Ramos (cell line): ENCODE data around the gene KLHL17.

Experiments used
- in situ Hi-C: fragments of 300-500 bp; cut with MboI; formaldehyde crosslinking; loops from one replicate; pipeline ENCODE4 v1.14.3; 2022; ENCODE audit warnings: low sequenced_read_pairs; ENCODE audit not compliant: unreplicated experiment

The KLHL17 gene

DNA sequence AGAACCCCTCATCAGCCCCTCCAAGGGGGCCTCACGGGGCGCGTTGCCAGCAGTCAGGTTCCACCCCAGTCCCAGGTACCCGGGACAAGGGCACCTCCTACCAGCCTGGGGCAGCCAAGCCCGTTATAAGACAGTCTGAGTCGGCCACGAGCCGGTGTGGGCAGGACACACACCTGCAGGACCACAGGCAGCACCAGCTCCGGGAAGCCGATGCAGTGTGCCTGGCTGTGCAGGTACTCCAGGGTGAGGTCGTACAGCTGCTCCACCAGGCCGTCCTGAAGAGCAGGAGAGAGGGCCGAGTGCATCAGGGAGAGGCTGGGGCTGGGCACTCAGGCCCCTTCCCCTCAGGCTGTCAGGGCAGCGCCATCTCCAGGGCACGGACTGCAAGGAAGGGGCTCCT is 12.4 kb upstream of the KLHL17 start:
- in situ Hi-C loops = no loop called here

DNA sequence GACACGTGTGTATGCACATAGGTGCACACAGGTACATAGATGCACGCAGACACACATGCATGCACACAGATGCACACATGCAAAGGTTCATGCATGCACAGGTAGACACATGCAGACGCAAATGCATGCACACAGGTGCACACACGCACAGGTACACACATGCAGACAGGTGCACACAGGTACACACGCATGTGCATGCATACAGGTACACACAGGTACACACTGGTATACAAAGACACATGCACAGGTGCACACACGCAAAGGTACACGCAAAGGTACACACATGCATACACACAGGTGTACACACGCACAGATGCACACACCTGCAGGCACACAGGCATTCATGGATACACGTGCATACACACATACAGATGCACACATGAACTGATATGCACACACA is 10.1 kb upstream of the KLHL17 start:
- in situ Hi-C loops = no loop called here

DNA sequence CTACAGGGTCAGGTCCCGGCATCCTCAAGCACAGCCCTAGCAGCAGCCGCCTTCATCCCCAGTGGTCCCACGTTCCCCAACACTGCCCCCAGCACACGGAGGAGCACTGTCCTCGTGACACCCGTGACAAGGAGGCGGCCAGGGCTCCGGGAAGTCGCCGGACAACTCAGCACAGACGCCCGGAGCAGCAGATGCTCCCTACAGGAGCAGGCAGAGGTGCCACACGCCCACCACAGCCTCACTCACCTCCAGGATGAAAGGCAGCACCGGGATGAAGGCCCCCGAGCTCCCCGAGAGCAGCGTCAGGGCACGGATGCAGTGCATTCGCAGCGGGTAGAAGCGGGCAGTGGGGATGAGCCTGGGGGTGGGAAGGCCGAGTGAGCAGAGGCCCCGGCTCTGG is 9.5 kb upstream of the KLHL17 start:
- in situ Hi-C loops = no loop called here

DNA sequence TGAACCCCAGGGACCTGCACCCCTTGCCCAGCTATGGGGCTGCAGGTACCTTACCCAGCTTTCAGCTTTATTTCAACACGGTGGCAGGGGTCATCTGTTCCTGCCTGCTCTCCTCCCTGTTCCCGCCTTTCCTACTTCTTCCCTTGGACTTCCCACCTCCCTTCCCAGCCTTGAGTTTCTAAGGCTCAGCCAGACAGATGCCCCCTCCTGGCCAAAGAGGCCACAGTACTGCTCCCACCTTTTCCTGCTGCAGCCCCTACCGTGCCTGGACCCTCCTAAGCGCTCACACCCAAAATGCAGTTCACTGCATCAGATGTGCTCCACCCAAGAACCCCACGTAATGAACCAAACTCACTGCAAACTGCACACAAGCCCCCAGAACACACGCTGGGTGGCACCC is 9.0 kb upstream of the KLHL17 start:
- in situ Hi-C loops = no loop called here

DNA sequence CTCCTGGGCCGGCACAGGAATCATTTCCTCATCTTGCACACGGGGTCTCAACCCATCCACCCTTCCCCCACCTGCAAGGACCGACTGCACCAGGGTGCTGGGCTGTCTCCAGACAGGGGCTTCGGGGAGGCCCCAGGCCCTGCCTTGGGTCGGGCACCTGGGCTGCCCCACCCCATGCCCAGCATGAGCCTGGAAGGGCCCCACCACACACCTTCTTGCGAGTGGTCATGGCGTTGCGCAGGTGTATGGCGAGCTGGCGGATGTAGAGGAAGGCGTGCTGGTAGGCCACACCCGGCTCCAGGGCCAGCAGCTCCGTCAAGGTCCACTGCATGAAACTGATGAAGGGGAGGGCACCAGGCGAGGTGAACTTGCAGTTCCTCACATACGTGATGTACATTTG is 8.2 kb upstream of the KLHL17 start:
- in situ Hi-C loops = no loop called here

DNA sequence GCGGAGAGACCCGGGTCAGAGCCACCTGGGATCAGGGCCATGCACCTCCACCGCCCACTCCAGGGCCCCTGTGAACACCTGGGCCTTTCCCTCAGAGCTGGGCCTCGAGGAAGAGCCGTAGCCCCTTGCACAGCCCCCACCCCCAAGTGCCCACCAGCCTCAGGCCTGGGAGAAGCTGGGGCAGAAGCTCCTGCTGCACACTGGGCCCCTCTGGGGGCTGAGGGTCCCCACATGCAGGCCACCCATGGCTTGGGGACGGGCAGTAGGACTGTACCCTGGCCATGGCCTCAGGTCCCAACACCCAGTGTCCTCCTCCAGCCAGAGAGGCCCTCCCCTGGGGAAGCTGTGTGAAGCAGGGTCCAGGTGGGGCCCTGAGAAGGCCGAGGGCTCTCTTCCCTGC is 7.8 kb upstream of the KLHL17 start:
- in situ Hi-C loops = no loop called here

DNA sequence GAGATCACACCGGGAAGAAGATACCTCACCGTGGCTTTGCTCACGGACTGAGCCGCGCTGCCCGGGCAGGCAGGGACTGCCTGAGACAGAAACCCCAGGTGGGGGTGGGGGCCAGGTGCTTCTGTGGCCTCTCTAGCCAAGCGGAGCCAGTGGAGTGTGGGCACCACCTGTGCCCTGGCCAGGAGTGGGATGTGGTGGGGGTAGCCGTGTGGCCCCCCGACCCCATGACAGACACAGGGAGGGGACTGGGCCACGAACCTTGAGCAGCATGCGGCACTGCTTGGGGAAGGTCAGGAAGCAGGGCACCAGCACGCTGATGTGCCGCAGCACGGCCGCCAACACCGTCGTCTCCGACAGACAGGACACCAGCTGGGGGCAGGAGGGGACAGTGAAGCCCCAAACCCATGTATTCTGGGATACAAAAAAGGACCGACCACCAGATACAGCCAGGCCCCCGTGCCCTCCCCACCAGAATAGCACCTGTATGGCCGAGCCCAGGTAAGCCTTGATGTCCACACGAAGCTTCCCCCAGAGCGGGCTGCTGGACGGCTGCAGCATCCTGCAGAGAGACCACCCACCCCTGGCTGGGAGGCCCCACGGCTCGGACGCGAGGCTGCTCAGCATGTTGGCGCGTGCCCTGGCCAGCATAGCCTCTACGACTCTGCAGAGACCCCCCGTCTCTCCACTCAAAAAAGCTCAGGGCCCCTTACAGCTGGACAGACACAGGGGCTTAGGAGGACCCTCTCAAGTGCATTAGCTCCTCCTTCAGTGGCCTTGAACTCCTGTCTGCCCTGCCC is 6.7 kb upstream of the KLHL17 start:
- in situ Hi-C loops = no loop called here

DNA sequence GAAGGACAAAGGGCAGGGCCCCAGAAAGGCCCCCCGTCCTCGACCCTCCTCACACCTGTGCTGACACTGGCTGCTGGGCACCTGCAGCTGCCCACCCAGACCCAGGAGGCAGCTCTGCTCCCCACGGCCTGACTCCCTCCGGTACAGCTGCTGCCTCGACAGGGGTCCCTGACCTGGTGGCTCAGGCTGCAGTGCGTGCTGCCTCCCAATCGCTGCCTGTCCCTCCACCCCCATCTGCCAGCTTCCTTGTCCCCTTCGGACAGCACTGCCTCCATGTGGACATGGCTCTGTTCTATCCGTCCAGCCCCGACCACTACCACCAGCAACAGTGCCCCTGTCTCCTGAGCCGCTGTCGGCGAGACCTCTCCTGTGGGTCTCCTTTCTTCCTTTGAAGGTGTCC is 5.5 kb upstream of the KLHL17 start:
- in situ Hi-C loops = no loop called here

DNA sequence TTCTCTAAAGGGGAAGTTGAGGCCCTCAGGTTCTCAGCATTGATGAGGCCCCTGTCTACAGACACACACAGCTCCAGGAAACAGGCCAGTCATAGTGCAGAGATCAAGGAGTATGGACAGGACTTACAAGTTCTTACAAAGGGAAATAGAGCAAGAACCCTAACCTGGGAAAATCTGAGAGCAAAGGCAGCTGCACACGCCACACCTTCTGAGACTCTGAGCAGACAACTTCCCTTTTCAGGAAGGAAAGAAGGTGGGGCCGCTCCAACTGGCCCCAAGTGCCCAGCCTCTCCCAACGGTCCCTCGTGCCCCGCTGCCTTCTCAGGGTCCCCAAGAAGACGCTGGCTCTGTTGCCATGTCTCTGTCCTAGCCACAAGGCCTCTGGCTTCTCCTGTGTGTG is 4.9 kb upstream of the KLHL17 start:
- in situ Hi-C loops = no loop called here

DNA sequence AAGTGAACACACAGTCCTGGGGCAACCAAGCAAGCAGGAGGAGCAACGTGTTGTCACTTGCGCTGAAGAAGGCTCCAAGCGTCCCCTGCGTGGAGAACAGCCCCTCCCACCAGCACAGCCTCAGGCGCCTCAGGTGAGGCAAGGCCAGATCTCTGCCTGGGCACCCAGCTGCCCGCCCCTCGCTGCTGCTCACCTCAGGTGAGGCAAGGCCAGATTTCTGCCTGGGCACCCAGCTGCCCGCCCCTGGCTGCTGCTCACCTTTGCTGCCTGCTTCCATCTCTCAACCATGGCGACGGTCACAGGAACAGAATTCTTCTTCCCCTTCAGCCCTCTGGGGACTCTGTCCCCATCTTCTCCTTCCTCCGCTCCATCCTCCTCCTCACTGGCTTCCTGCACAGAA is 3.7 kb upstream of the KLHL17 start:
- in situ Hi-C loops = no loop called here

DNA sequence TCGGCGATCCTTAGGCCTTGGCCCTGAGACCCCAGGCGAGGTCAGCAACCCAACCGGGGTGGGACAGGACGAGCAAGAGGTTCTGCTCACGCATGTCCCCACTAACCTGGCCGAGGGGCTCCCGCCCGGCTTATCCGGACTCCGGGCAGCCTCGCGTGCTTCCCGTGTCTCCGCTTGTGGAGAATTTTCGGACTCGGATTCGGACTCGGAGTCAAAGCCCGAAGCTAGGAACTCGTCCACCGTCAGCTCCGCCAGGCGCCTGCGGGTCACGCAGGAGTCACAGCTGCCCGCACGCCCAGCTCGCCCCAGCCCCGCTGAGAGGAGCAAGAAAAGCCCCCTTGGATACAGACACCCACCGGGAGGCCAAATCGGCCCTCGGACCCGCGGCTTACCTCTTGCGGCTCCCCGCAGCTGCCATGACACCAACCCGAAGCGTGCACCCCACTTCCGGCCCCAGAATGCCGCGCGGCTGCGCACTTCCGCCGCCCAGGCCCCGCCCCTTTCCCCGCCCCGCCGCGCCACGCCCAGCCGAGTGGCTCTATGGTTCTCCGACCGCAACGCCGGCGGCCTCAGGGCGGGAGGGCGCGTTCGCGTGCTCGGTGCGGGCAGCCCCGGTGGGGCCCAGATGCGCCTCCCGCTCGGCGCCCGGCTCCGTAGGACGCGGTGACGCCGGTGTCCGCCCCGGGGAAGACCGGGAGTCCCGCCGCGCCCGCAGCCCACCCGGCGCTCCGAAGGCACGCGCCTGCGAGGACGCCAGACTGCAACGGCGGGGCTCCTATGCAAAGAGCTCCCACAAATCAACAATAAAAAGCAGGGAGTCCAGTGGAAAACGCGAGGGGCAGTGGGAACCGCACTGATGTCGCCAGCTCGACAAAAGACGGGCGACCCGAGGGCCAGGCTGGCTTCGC is 1.3 kb upstream of the KLHL17 start, which contains the start of gene NOC2L:
Gene NOC2L (minus strand): TSS at position 434 of the 908 bp plus-strand sequence. CDS start 16 bp downstream, at position 418.
- in situ Hi-C loops = no loop called here

DNA sequence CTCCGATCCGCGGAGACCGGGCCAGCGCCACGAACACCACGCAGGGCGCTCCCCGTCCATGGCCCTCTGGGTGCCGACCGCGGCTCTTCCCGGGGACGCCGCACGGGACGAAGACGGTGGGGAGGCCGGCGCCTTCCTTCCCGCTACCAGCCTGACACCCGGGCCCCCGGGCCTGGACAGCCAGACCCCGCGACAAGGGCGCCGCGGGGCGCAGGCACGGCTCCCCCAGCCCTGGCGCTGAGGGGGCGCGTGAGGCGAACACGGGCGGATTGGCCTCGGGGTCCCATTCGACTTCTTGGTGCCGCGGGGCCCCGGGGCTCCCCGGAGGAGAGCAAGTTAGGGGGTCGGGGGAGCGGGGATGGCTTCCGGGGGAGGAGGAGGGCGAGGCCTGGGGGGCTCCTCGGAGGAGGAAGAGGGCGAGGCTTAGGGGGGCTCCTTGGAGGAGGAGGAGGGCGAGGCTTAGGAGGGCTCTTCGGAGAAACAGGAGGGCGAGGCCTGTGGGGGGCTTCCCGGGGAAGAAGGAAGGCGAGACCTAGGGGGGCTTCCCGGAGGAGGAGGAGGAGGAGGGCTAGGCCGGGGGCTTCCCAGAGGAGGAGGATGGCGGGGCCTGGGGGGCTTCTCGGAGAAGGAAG is 537 bp upstream of the KLHL17 start:
- in situ Hi-C loops = no loop called here

DNA sequence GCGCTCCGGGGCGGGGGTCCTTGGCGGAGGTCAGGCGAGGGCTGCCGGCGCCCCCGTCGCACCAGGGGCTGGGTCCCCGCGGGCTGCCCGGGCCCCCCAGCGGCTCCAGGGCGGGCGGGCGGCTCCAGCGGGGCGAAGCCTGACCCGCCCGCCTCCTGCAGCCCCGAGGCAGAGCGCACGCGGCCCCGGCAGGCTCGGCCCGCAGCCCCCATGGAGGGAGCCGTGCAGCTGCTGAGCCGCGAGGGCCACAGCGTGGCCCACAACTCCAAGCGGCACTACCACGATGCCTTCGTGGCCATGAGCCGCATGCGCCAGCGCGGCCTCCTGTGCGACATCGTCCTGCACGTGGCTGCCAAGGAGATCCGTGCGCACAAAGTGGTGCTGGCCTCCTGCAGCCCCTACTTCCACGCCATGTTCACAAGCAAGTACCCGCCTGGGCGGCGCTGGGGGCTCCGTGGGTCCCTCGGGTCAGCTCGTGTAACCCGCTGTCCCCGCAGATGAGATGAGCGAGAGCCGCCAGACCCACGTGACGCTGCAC is 817 bp downstream of the KLHL17 start:
- in situ Hi-C loops = no loop called here

DNA sequence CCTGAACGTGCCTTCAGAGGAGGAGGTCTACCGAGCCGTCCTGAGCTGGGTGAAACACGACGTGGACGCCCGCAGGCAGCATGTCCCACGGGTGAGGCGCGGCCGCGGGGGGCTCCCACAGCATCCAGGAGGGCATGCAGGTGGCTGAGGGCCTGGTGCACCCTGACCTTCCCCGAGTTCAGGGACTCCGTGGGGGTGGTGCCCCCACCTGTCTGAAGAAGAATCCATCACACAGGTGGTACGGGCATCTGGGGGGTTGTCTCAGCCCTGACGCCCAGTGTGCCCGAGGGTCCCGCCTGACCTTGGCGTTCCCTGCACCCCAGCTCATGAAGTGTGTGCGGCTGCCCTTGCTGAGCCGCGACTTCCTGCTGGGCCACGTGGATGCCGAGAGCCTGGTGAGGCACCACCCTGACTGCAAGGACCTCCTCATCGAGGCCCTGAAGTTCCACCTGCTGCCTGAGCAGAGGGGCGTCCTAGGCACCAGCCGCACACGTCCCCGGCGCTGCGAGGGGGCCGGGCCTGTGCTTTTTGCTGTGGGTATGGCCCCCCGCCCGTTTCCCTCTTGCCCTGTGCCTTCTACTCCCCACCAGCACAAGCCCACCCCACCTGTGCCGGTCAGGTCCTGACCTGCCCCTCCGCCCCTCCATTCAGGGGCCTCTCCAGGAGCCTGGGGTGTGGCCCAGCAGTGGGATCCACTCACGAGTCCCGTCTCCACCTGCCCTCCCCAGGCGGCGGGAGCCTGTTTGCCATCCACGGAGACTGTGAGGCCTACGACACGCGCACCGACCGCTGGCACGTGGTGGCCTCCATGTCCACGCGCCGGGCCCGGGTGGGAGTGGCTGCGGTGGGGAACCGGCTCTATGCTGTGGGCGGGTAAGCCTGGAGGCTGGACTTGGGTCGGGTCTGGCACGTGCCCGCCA is 2.3 kb downstream of the KLHL17 start:
- in situ Hi-C loops = no loop called here

DNA sequence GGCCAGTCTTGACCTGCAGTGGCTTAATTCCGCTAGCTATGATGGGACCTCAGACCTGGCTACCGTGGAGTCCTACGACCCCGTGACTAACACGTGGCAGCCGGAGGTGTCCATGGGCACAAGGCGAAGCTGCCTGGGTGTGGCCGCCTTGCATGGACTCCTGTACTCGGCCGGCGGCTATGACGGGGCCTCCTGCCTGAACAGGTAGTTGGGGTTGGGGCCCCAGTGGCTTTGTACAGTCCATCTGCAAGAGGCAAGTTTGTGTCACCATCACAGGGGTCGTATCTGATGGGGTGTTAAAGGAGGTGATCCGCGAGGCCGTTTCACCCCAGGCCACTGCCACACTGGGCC is 2.9 kb downstream of the KLHL17 start:
- in situ Hi-C loops = no loop called here

DNA sequence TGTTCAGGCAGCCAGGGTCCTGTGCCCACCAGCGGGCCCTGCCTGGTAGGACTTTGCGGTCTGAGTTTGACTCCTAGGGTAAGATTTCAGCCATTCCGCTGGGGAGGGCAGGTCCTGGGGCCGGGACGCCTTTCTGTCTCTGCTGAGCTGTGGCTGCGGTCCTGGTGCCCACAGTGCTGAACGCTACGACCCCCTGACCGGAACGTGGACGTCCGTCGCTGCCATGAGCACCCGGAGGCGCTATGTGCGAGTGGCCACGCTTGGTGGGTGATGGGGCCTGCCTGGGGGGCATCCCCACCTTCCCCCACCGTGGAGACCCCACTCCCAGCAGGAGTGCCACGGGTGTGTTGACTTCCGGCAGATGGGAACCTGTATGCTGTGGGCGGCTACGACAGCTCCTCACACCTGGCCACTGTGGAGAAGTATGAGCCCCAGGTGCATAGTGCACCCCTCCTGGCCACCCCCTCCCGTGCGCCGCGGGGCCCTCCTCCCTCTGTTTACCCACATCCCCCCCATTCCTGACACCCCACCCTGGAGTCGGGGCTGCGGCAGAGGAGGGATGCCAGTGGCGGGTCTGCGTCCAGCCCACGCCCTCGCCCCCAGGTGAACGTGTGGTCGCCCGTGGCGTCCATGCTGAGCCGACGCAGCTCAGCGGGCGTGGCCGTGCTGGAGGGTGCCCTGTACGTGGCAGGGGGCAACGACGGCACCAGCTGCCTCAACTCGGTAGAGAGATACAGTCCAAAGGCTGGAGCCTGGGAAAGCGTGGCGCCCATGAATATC is 3.6 kb downstream of the KLHL17 start:
- in situ Hi-C loops = no loop called here

DNA sequence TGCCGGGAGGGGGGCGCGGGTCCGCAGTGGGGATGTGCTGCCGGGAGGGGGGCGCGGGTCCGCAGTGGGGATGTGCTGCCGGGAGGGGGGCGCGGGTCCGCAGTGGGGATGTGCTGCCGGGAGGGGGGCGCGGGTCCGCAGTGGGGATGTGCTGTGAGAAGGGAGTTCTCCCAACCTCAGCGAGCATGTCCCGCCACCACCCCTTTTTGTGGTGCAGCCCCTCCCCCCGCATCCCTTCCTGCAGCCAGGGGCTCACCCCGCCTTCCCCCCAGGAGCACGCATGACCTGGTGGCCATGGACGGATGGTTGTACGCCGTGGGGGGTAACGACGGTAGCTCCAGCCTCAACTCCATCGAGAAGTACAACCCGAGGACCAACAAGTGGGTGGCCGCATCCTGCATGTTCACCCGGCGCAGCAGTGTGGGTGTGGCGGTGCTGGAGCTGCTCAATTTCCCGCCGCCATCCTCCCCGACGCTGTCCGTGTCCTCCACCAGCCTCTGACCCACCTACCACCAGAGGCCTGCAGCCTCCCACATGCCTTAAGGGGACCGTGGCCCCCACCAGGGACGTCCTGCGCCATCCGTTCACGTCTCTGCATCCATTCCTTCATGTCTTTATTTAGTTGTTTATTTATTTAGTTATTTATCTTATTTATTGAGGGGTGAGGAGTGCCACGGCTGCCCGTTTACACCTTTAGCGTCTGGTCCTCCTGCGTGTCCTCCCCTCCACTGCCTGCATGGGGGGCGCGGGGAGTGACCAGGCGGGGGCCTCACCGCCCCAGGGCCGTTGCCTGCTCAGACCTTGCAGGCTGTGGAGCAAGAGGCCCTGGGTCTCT is 4.5 kb downstream of the KLHL17 start:
- in situ Hi-C loops = no loop called here

DNA sequence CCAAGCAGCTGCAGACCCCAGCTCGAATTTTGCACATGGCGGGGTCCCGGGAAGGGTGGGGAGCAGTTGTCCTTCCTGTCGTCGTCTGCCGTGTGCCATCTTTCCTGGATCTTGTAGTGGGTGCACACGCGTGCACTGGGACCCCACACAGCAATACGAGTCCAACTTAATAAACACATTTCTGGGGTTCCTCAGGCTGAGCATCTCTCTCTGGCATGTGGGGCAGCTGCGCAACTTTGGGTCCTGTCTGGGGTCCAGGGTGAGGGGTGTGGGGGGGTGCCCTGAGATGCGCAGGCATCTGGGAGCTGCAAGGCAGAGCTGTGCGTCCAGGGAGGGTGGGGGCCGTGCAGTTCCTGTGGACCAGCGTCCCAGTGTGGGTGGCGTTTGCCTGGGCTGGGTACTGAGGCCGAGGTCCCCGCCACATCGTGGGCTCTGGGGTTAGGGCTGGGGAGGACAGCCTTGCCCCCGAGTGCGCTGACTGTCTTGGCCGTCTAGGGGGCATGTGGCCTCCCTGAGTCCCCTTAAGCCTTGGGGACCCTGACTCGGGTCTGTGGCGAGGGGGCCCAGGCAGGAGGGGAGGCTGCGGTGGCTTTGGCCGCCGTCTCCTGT is 5.2 kb downstream of the KLHL17 start:
- in situ Hi-C loops = no loop called here
